Measurements from ENCODE around the gene SERINC4.
A peak's percentile ranks its signal among the peaks of the same experiment; 100 is the strongest.

SERINC4 gene

GRCh38 chr15:43748376-43748775 is 51.6 kb downstream of the SERINC4 start:
- no peak for DNase-seq

- peak in 1 of 2 donors; percentile 49 for DNase-seq
These were observed 53.1 kb downstream of the SERINC4 start for GRCh38 chr15:43746903-43747309.

- DNase-seq, result peak; percentile 42 to 83
These were observed 53.6 kb downstream of the SERINC4 start, which contains the start of gene PDIA3 for GRCh38 chr15:43746245-43746902. TSS of gene PDIA3 (plus strand) at chr15:43746438. CDS start at chr15:43746540, 102 bp downstream.
